CD1c-positive myeloid dendritic cell (primary cell): ENCODE measurements around the gene ZMIZ1.

Source experiments
- DNase-seq: peaks from one replicate; pipeline ENCODE4 v3.0.0-alpha.2; 2016; ENCODE audit errors: extremely low spot score

ZMIZ1 gene

GRCh38 chr10:79305988-79306387 lies 237.2 kb downstream of the ZMIZ1 start:
- no peak for DNase-seq

GRCh38 chr10:79306644-79307220 lies 238.0 kb downstream of the ZMIZ1 start:
- DNase-seq = no peak

- DNase-seq = no peak
Measured at GRCh38 chr10:79308016-79308415, 239.2 kb downstream of the ZMIZ1 start.

- DNase-seq = no peak
Measured at GRCh38 chr10:79308969-79309665, 240.4 kb downstream of the ZMIZ1 start.

- DNase-seq = no peak
Measured at GRCh38 chr10:79310200-79310865, 241.6 kb downstream of the ZMIZ1 start.

- DNase-seq = no peak
Measured at GRCh38 chr10:79310911-79311573, 242.3 kb downstream of the ZMIZ1 start.

- DNase-seq = no peak
Measured at GRCh38 chr10:79311581-79312407, 243.0 kb downstream of the ZMIZ1 start.

GRCh38 chr10:79312601-79313187 lies 243.9 kb downstream of the ZMIZ1 start:
- DNase-seq = no peak

- no peak for DNase-seq
Measured at GRCh38 chr10:79313320-79313719, 244.6 kb downstream of the ZMIZ1 start.

- DNase-seq = no peak
Measured at GRCh38 chr10:79313911-79314439, 245.2 kb downstream of the ZMIZ1 start.

GRCh38 chr10:79314761-79315601 lies 246.2 kb downstream of the ZMIZ1 start:
- DNase-seq = no peak

- no peak for DNase-seq
Measured at GRCh38 chr10:79315602-79315920, 246.8 kb downstream of the ZMIZ1 start.

- no peak for DNase-seq
Measured at GRCh38 chr10:79316671-79317431, 248.1 kb downstream of the ZMIZ1 start.

GRCh38 chr10:79318369-79318768 lies 249.6 kb downstream of the ZMIZ1 start:
- no peak for DNase-seq

- DNase-seq = peak; percentile 39
Measured at GRCh38 chr10:79319115-79319771, 250.5 kb downstream of the ZMIZ1 start.

GRCh38 chr10:79320316-79320715 lies 251.6 kb downstream of the ZMIZ1 start:
- no peak for DNase-seq

GRCh38 chr10:79320820-79321493 lies 252.2 kb downstream of the ZMIZ1 start:
- peak; percentile 91 for DNase-seq

GRCh38 chr10:79321494-79321882 lies 252.7 kb downstream of the ZMIZ1 start:
- DNase-seq = no peak
